ENCODE measurements around the gene DLG2. TPM values are rescaled to one million over a fixed set of nuclear protein-coding genes. Genes with fewer than 3 reads are reported as not detected.

DLG2 gene
- total and polyA plus RNA-seq, 2 of the 4 experiments (the other 2 are of a cell fraction), result 0.31 to 0.36 TPM

DNA sequence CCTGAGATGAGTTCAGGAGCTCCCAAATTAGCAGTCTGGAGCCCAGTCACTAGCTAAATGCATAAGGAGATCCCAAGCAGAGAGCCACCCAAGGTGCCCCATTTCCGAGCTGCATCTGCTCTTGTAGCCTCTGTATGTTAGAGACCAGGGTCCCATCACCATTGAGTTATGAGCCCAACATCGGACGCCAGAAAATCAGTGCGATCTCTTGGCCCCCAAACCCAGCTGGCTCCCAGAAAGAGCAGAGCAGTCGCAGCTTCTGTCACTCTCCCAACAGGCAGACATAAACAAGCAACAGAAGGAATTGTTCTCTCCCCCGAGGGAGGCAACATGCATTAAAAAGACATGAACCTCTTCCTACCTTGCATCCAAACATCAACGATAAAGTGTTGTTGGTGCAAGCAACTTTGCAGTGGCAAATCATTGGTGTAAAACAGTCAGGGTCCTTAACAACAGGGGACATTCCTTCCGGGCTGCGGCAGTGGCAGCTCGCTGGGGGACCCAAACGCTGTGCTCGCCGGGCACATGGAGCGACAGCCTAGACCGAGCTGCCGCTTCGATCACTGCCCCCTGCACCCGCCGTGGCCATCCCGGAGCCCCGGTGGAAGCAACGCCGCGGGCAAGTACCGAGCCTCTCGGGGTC, 907.1 kb downstream of the DLG2 start:
- H4K5ac ChIP-seq (ENCODE audit: low read depth, low read length), result no peak overlapping the region
- no peaks in the 10 kb centered on the region for H3K36me3 ChIP-seq (ENCODE audit: control insufficient read depth, insufficient read depth, low read length)
- H4K20me1 ChIP-seq (ENCODE audit: insufficient read depth, low read length), result no peaks in the 10 kb centered on the region
- POLR2A ChIA-PET (ENCODE audit: unreplicated experiment), result no interaction called here
- no peak overlapping the region for H2BK5ac ChIP-seq (ENCODE audit: low read depth, low read length, poor library complexity, severe bottlenecking)
- DNase-seq (no peak), ATAC-seq (ENCODE audit: low read depth) (no peak)
- H3K56ac ChIP-seq (ENCODE audit: extremely low read depth, insufficient read depth, low read length), result no peak overlapping the region
- no peak overlapping the region for H3K4me3 ChIP-seq (ENCODE audit: insufficient read depth, low read depth, low read length)
- peak overlapping the region; percentile 51 for H2AFZ ChIP-seq (replicated peaks; ENCODE audit: low read length, poor library complexity)
- dilution Hi-C loops (cut with HindIII; ENCODE audit: low sequenced_read_pairs, unreplicated experiment), result no loop called here
- H3K4ac ChIP-seq (ENCODE audit: low read depth, low read length), result no peak overlapping the region
- intact Hi-C loops (cut with micrococcal nuclease), result no loop called here
- CTCF ChIA-PET, result no interaction called here
- no TSS peak for BruUV-seq (replicated peaks)
- no peak overlapping the region for H2BK20ac ChIP-seq (ENCODE audit: low read depth, low read length)
- H3K27me3 ChIP-seq (ENCODE audit: control insufficient read depth, insufficient read depth, low read length), result peaks cover 1% of the 10 kb centered on the region
- H3K23ac ChIP-seq (ENCODE audit: low read depth, low read length), result no peak overlapping the region
- no peak overlapping the region for H2AK9ac ChIP-seq (replicated peaks; ENCODE audit: low read depth, low read length, poor library complexity)
- H3K79me1 ChIP-seq (ENCODE audit: low read depth in 1 of 2, low read length in 2 of 2), result no peaks in the 10 kb centered on the region
- no peak overlapping the region for H4K91ac ChIP-seq (ENCODE audit: insufficient read depth, low read depth, low read length)
- in situ Hi-C loops (cut with MboI; ENCODE audit: low sequenced_read_pairs), result no loop called here
- H3K9me1 ChIP-seq (ENCODE audit: insufficient read depth, low read length), result no peaks in the 10 kb centered on the region
- no peak overlapping the region for H2BK120ac ChIP-seq (ENCODE audit: low read depth, low read length)
- no peak overlapping the region for H3K9ac ChIP-seq (ENCODE audit: low read depth, low read length)
- no peak overlapping the region for H3K18ac ChIP-seq (ENCODE audit: low read depth, low read length)
- no peak overlapping the region for H2BK15ac ChIP-seq (ENCODE audit: low read depth, low read length)
- H2AK5ac ChIP-seq (ENCODE audit: low read depth, low read length), result no peak overlapping the region
- 0% methylated on average over 4 of the region's 26 CpGs; no CpG with 5 or more reads in 1 of the 2 experiments for WGBS, 2 experiments (ENCODE audit: extremely low coverage in 2 of 2, insufficient read length in 1 of 2)
- H4K8ac ChIP-seq (ENCODE audit: low read depth in 2 of 2, low read length in 2 of 2), result no peak overlapping the region
- no peak overlapping the region for H3K27ac ChIP-seq (ENCODE audit: insufficient read depth, low read length)
- H3K4me1 ChIP-seq (ENCODE audit: control insufficient read depth, insufficient read depth, low read length), result no peaks in the 10 kb centered on the region
- H3K9me3 ChIP-seq (ENCODE audit: control insufficient read depth, insufficient read depth, low read length), result no peaks in the 10 kb centered on the region; the same call in 1 of the 2 replicates
- no peak overlapping the region for H3K14ac ChIP-seq (replicated peaks; ENCODE audit: low read depth, low read length)
- TF ChIP-seq RCOR1 (IDR thresholded peaks at IDR 0.05; ENCODE audit: insufficient replicate concordance, low read length) (no peak), CHD1 (IDR thresholded peaks at IDR 0.05; ENCODE audit: low read depth, low read length) (no peak), USF2 (IDR thresholded peaks at IDR 0.05; ENCODE audit: low read depth, low read length) (no peak), MXI1 (IDR thresholded peaks at IDR 0.05; ENCODE audit: borderline replicate concordance, low read depth, low read length) (no peak), MAFK (IDR thresholded peaks at IDR 0.05; ENCODE audit: low read depth, low read length) (no peak), MAZ (IDR thresholded peaks at IDR 0.05; ENCODE audit: borderline replicate concordance, low read depth, low read length) (no peak), BHLHE40 (IDR thresholded peaks at IDR 0.05; ENCODE audit: low read depth, low read length) (no peak), ELK1 (IDR thresholded peaks at IDR 0.05; ENCODE audit: borderline replicate concordance, low read depth, low read length) (no peak), CEBPB (IDR thresholded peaks at IDR 0.05; ENCODE audit: low read depth, low read length) (no peak), NFE2L2 (IDR thresholded peaks at IDR 0.05; ENCODE audit: low read depth, low read length) (no peak)
- no peak overlapping the region for H3K4me2 ChIP-seq (ENCODE audit: low read depth, low read length)

Measured in IMR-90 (cell line).